SU-DHL-6 (cell line): Measurements from ENCODE around the gene RBMY1A1.
"Not testable (repeated sequence)": the region's sequence is repeated elsewhere in the genome, so short reads cannot be mapped to it uniquely, and the experiment has no call there.

Source experiments
- CTCF ChIP-seq: fragments of 200-600 bp; sonication (generic); IDR thresholded peaks from one replicate; pipeline ENCODE4 v1.5.1; 2017; ENCODE audit warnings: antibody characterized with exemption, mild to moderate bottlenecking, low read length, moderate library complexity; ENCODE audit not compliant: insufficient read depth, poor library complexity, severe bottlenecking
- EZH2phosphoT487 ChIP-seq: fragments of 200-600 bp; sonication (generic), shearing (Covaris generic); conservative IDR thresholded peaks from 2 replicates; pipeline ENCODE4 v1.6.1; 2018; ENCODE audit warnings: mild to moderate bottlenecking, antibody characterized with exemption, low read length, moderate library complexity, mixed read lengths

GRCh38 chrY:21534579-21534978, at the start of gene RBMY1A1:
- TF ChIP-seq CTCF, EZH2phosphoT487: not testable (repeated sequence)
